Measurements from ENCODE around the gene SPTBN1.
A peak's percentile ranks its signal among the peaks of the same experiment; 100 is the strongest.

The SPTBN1 gene

DNA sequence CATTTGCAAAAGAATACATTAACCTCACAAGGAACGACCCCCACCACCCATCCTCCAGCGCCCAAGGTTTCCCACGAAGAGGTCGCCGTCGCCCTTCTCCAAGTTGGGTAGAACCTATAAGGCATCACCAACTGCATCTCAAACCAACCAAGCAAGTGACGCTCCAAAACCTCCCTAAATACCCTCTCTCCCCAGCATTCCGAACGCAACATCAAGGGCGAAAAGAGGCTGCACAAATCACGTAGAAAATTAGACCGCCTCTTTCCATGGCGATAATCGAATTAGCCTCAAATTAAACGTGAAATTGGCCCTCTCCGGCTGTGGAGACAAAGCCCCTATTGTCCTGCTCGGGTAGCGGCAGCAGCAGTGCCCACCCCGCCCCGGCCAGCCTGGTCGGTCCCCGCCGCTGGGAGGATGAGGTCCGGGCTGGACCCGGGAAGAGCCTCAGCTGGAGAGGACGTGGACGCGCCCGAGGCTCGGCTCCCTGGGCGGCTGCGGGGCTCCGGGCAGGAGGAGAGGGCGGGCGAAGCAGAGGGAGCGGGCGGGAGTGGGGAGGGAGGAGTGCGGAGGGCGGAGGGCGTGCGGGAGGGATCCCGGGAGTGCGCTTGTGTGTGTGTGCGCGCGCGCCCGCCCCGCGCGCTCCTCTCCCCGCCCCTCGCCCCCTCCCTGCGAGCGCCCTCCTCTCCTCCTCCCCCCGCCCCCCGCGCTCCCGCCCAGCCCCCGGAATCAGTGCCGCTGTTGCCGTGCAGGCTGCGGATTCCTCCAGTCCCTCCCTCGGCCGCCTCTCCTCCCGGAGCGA is at the start of gene SPTBN1:
TSS of gene SPTBN1 (plus strand) at position 765 of the 799 bp plus-strand sequence. CDS start 70,092 bp downstream, outside the sequence.
- DNase-seq, result peak; percentile 61 to 97 (median 91)

GRCh38 chr2:54407693-54408092 is 48.4 kb upstream of the SPTBN1 start:
- DNase-seq, result no peak

- DNase-seq, result no peak
Observed at GRCh38 chr2:54408288-54408687, 47.8 kb upstream of the SPTBN1 start.

DNA sequence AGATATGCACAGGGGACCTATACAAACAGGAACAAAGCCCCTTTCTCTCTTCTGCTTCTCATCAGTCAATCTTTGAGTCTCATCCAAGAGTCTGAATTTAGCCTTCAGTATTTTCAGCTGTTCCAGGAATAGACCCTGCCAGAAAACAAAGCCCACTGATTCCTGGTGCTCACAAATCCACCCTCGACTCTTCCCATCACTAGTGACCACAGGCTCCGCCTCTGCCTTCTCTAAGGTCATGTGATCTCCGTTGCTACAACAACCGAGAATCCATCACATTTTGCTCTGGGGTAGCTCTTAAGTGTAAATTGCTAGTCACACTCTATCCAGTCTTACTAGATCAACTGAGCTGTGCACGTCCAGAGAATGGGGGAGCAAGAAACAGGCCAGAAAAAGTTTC is 46.4 kb upstream of the SPTBN1 start:
- peak in 37 of 51 donors; percentile 6 to 70 (median 33) for DNase-seq

DNA sequence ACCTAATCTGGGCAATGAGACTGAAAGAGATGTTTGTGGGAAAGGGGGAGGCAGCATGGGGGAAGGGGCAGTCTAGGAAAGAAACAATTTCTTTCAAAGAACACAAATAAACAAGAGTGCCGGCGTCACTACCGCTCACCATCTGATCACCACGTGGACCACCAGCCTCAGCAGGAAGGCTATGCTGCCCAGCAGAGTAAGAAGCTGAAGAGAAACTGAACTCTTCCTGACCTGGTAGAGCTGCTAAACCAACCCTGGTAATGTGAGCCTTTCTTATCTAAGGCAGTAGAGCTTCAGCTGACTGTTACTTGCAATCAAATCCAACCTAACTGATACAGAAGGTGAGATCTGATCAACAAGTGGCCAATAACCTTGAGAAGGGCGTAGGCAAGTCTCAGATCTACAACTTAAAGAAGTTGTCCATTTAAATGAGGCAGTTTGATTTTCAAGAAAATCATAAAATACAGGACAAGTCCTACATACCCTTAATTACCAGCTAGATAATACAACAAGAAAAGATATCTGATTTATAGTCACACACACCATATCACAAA is 44.2 kb upstream of the SPTBN1 start:
- DNase-seq, result no peak

- DNase-seq, result no peak
Observed at GRCh38 chr2:54416166-54416813, 39.8 kb upstream of the SPTBN1 start.

DNA sequence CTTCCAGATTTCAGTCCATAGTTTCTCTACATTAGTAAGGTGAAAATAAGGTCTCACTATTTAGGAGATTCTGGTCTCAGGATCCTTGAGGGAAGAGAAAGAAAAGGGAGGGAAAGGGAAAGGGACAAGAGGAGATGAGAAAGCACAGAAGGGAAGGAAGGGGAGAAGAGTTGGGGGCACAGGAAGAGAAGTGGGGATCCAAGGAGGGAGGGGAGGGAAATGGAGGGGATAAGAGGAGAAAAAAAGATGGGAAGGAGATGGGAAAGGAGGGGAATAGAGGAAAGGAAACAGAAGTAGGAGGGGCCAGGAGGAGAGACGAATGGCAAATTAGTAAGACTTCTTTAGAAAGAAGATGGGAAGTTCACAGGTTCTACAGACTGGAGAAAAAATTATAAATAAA is 39.2 kb upstream of the SPTBN1 start:
- no peak for DNase-seq

DNA sequence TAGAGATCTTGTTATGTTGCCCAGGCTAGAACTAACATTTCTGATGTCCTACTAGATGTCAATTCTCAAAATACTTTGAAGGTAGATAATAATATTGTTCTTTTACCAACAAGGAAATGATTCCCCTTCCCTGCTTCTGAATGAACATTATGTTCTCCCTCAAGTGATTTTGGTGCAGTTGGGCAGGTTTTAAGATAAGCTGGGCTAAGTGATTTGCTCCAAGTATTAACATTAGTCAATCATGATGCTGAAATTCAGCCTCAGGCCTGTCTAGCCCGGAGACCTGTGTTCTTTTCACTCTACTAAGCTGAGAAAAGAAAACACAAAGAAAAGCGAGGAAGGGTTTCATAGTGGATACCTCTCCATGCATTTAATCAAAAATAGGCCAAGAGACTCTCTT is 38.5 kb upstream of the SPTBN1 start:
- no peak for DNase-seq

DNA sequence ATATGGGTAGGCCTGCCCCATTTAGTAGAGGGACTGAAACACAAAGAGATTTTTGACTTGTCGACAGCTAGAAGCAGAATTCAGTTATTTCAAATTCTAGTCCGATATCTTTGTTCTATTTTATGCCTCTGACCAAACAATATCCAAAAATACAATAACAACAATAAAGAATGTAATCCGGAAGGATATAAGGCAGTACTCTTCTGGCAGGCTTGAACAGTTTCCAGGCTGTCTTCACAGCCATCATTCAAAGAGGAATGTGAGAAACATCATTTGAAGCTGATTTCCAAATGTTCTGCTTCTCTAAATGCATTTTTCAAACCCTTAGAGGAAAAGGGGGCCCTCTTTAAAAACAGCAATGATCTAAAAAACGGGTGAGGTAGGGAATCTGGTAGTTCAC is 36.7 kb upstream of the SPTBN1 start:
- DNase-seq, result no peak

- DNase-seq, result no peak
Observed at GRCh38 chr2:54419855-54420523, 36.1 kb upstream of the SPTBN1 start.

DNA sequence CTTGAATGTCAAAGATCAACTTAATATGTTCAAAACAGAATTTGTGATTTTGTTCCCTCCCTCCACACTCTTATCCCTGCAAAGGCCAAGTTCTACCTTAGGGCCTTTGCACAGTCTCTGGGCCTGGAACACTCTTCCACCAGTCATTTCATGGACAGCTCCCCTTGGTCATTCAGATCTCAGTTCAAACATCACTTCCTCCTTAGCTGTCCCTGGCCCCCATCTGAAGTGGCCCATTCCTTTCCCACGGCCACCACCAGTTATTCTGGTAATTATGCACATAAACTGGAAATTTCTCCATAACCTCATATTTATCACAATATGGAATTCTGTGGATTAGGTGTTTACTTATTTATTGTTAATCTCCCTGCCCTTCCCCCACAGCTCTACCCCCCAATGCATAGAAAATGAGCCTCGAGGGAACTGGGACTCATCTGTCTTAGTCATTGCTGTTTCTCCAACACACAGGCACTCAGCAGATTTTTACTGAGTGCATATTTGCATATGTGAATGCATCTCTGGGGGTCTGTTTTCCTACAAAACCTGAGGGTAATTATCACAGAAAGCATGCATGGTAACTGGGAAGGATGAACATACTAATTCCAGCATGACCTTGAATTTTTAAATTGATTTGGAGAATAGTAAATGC is 35.5 kb upstream of the SPTBN1 start:
- no peak for DNase-seq

- DNase-seq, result no peak
Observed at GRCh38 chr2:54422072-54422581, 34.0 kb upstream of the SPTBN1 start.

- DNase-seq, result no peak
Observed at GRCh38 chr2:54423213-54423612, 32.9 kb upstream of the SPTBN1 start.

GRCh38 chr2:54424555-54425163 is 31.5 kb upstream of the SPTBN1 start:
- DNase-seq, result no peak

DNA sequence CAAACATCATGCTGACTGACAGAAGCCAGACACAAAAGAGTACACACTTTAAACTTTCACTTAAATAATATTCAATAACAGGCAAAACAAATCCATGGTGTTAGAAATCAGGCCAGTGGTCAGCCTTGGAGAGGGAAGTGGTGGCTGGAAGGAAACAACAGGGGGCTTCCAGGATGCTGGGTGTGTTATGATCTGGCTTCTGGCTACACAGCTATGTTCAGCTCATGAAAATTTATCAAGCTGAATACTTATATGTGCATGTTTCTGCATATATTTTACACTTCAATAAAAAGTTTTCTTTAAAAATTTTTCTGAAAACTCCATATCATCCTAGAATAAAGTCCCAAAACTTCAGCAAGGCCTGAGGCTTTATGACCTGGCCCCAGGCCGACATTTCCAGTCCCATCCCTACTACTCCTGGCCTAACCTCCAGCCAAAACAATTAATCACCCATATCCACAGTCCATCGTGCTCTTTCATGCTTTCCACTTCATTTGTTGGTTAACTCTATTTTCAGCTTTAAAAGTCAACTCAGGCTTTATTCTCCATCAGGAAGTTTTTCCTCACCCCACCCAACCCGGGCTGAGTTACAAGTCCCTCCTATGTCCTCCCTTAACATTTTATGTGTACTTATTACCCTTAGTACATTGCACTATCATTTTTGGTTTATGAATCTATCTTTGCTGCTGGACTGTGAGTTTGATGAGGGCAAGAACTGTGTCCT is 27.9 kb upstream of the SPTBN1 start:
- no peak for DNase-seq

GRCh38 chr2:54429054-54429453 is 27.1 kb upstream of the SPTBN1 start:
- no peak for DNase-seq

DNA sequence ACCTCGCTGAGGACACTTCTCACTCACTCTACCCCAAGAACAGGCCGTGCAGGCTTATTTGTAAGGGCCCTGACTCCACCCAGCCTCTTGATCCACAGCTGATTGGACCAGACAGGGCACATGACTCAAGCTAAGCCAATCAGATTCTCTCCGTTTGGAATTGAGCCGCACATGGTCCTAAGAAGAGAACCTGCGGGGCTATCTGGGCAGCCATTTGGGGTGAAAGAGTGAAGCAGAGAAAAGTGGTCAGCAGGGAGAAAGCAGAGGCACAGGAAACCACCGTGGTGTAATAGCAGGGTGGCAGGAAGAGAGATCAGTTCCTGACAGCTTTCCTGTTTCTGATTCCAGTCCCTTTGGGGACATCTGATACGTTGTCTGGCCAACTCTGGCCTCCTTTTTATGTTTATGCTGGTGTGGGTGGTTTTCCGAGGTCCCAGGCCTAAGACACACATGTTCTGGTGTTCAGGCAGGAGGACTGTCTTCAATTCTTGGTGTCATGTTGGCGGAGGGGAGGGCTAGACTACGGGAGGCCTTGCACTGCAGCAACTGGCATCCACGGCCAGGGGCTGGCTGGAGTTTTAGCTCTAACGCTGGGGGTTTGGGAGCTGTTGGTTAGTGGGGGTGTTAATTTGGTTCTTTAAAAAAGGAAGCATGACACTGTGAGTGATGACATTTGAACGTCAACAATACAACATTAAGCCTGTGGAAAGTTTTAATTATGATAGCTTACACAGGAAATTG is 26.1 kb upstream of the SPTBN1 start:
- DNase-seq, result no peak

- DNase-seq, result no peak
Observed at GRCh38 chr2:54430649-54431048, 25.5 kb upstream of the SPTBN1 start.

DNA sequence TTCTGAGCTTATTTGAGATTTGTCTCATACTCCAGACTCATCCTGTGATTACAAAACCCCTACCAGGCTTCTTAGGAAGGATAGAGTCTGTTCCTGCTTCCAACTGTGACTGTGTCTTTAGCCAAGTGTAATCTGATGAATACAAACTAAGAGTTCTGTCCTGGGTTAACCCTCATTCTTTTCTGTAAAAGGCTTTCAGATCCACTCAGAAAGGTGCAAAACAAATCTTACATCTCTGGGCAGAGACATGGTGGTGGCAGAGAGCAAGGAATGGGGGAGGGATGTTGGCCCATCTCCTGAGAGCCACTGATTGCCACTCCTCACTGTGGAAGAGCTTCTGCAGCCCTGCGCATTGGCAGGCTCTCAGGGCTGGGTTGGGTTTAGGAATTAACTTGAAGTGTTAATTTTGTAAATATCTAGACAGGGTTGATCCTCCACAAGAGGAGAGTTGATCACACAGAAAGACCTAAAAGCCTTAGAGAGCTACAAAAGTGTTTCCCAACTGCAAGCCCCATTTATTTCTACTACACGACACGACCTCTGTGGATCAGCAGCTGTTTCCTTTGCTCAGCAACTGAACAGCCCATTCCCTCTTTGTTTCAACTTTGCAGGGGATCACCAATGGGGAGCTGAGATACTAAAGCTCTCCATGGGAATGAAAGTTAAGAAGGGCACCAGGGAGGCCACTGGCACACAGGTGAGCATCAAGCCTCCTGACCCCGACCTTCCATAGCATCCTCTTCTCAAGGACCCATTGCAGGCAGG is 23.7 kb upstream of the SPTBN1 start:
- DNase-seq, result peak in 17 of 51 donors; percentile 6 to 60 (median 36)

Measured in hypothalamus (tissue), 51 donors.